CD1c-positive myeloid dendritic cell (primary cell): ENCODE measurements around the gene CXCL17.
"Not testable (repeated sequence)": the region's sequence is repeated elsewhere in the genome, so short reads cannot be mapped to it uniquely, and the experiment has no call there.

Experiments used
- DNase-seq: peaks from one replicate; pipeline ENCODE4 v3.0.0-alpha.2; 2016; ENCODE audit errors: extremely low spot score

Gene CXCL17

DNA sequence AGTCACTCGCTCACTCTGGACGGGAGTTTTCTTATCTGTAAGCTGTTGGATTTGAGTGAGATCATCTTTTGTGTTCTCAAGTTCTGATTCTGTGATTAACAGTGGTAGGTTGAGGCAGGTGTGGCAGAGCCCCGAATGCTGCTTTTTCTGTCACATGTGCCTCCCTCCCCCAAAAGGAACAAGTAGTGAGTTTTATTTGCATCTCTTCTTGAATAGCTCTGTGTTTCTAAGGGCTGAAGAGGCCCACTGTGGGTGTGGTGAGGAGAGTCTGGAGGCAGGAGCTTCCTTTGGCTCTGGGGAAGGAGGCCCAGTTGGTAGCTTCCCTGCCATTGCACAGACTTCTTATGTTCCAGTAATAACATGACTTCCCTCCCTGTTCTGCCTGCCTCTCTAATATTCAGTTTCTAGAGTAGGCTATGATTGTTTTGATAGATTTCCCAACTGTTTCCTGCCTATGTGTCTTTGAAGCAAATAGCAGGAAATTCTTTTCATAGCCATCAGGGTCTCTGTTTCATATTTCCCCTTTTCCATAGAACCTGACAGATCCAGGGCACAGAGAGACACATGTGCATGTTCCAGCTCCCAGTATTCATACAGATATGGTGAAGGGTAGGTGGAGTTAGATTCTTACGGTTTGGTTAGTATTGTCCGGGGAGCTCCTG lies 23.9 kb upstream of the CXCL17 start:
- peak; percentile 25 for DNase-seq

GRCh38 chr19:42465827-42466280 lies 23.1 kb upstream of the CXCL17 start:
- DNase-seq: peak; percentile 39

DNA sequence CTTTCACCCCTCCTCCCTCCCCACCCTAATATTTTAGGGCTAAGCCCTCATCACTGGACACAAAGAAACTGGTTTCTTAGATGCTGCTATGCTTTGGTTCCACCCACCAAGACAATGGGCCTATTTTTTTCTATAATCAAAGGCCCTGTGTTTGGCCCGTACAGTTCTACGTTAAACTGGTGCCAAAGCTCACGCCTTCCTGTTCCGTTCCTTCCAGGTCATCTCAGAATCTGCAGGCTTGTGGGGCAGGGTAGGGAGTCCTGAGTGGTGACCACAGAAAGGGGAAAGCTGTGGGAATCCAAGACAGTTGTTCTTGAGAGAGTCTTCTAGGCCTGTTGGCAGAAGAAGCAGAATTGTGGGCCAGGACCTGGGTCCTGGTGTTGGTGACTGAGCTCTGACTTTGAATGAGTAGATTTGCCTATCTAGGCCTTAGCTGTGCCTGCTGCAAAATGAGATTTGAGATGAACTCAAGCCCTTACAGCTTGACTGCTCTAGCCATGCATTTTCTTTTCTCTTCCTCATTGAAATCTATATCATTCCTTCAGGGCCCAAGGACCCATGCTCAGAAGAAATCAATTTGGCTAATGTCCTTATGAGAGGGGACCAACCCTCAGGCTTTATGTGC lies 19.1 kb upstream of the CXCL17 start:
- no peak for DNase-seq

GRCh38 chr19:42461231-42461630 lies 18.5 kb upstream of the CXCL17 start:
- DNase-seq: not testable (repeated sequence)

- no peak for DNase-seq
Observed at GRCh38 chr19:42459926-42460325, 17.2 kb upstream of the CXCL17 start.

DNA sequence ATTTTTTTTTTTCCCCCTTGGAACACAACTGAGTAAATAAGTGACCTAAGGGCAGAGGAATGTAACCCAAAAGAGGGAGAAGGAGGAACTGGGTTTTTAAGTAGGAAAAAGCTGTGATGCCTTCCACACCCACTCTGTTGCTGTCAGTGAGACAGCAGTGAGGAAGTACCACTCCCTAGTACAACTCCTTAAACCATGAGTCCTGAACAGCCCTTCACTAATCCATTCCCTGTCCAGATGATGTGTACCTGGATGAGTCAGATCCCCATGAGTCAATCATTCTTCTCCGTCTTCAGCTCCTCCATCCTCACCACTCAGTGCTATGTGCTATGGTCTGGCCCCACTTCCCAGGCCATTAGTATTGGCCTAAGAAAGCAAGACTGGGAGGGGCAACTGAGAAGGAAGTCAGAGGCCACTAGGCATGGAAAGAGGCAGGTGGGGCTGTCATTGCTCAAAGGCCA lies 12.9 kb upstream of the CXCL17 start:
- DNase-seq: peak; percentile 75

DNA sequence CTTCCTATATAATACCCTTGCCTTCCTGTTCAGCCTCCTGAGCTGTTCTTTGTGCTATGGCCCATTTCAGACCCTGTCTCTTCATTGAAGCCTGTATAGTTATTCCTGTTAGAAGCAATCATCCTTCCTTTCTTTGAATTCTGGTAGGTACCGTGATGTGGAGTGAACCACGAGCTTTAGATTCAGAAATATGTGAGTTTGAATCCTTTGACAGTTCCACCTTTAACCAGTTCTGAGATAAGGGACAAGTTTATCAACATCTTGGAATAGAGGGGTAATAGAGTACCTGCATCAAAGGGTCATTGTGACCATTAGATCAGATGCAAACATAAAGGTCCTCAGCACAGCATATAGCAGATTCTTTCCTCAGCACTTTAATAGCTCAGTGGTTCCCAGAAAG lies 12.3 kb upstream of the CXCL17 start:
- DNase-seq: no peak

GRCh38 chr19:42452590-42452989 lies 9.8 kb upstream of the CXCL17 start:
- no peak for DNase-seq

GRCh38 chr19:42450314-42450934 lies 7.7 kb upstream of the CXCL17 start:
- DNase-seq: peak; percentile 91

- not testable (repeated sequence) for DNase-seq
Observed at GRCh38 chr19:42448306-42448705, 5.6 kb upstream of the CXCL17 start.

DNA sequence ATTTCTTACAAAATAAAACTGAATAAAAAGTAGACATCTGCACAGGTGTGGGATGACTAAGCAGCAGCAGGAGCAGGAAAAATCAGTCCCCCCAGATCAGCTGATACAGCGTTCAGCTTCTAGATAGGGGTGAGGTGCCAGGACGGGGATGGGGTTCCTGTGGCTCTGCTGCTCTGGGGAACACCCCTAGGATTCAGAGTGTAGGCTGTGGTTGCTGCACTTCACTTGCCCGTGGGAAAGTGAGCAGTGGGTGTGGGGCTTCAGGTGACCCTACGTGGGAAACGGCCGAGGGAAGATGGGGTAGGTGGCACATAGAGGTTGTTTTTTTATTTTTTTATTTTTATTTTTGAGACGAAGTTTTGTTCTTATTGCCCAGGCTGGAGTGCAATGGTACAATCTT lies 3.2 kb upstream of the CXCL17 start:
- no peak for DNase-seq

- DNase-seq: no peak
Observed at GRCh38 chr19:42443944-42444398, 1.2 kb upstream of the CXCL17 start.

DNA sequence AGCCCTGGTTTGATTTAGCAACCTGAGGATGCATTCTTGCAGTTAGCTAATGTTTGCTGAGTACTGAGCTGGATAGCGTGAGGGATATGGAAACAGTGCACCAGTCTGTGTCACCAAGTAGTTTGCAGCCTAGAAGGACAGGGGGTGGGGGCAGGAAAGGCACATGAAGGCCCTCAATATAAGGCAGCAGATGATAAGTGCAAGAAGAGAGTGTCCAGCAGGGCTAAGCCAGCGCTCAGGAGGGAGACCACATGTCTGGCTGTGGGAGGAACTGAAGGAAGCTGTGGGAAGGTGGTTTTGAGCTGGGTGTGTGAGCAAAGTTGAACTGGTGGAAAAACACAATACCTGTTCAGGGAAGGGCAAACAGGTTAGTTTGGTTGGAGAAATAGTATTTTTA lies 1.7 kb downstream of the CXCL17 start:
- DNase-seq: peak; percentile 39

DNA sequence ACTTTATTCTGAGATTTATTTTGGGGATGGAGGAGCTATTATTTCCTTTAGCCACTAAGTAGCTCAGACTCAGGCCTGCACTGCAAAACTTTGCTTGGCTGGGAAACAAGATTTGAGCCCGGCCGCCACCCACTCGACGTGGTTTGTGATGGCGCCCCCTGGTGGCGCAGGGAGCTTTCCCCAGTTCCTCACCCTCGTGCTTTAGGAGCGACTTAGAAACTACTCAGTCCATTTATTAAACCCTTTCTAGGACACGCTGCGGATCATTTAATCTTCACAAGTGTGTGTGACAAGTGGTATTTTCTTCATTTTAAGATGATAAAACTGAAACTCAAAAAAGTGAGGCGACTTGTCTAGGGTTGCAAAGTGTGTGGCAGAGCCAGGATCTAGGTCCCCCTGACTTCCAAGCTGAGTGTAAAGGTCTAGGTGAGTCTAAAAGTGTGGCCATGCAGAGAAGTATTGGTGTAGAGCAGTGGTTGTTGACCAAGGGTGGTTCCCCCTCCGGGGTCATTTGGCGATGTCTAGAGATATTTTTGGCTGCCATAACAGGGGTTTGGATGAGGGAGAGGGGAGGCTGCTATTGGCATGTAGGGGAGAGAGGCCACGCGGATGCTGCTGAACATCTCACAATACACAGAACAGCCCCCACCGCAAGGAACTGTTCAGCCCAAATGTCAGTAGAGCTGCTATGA lies 2.2 kb downstream of the CXCL17 start:
- peak; percentile 86 for DNase-seq

GRCh38 chr19:42436006-42436405 lies 6.7 kb downstream of the CXCL17 start:
- DNase-seq: no peak

DNA sequence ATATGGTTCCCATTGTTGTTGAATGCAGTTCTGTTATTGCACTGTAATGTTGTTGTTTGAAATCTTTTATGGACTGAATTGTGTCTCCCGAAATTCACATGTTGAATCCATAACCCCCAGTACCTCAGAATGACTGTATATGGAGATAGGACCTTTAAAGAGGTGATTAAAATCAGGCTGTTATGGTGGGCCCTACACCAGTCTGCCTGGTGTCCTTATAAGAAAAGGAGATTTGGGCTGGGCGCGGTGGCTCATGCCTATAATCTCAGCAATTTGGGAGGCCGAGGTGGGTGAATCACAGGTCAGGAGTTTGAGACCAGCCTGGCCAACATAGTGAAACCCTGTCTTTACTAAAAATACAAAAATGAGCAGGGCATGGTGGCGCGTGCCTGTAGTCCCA lies 7.4 kb downstream of the CXCL17 start:
- no peak for DNase-seq

GRCh38 chr19:42433503-42434260 lies 9.1 kb downstream of the CXCL17 start:
- DNase-seq: peak; percentile 63

GRCh38 chr19:42431486-42431885 lies 11.3 kb downstream of the CXCL17 start:
- no peak for DNase-seq

DNA sequence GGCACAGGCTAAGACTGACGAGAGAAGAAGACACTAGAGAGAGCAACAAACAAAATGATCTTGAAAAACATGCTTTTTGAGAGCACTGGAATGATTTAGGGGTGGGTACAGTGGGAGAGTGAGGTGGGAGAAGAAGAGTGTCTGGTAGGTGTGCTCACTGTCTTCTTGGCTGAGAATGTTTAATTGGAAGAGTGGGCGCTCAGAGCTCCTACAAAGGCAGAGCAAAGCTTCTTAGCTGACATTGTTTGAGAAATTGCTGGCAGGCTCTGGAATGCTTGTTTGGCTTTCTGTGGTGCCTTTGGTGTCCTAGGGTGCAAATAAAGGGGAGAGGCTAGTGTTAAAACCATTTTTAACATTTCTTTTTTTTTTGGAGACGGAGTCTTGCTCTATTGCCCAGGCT lies 14.1 kb downstream of the CXCL17 start:
- DNase-seq: no peak

GRCh38 chr19:42427313-42427712 lies 15.4 kb downstream of the CXCL17 start, which contains the start of gene LIPE:
Gene LIPE (minus strand): TSS chr19:42427388. CDS start chr19:42427149, 239 bp downstream.
- DNase-seq: no peak

DNA sequence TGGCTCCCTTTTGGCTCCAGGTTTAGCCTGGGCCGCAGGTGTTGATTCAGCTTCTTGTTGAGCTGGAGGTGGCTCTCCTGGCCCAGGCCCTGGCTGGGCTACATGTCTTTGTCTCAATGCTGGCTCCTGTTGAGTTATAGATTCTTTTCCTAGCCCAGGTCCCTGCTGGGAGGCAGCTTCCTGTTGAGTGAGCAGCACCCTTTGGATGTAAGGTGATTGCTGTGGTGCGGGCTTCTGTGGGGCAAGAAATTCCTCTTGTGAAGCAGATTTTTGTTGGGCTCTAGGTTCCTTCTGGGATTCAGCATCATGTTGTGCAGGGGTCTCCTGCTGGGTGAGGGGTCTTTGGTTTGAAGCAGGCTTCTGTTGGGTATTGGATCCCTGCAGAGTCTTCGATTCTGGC lies 16.1 kb downstream of the CXCL17 start:
- DNase-seq: no peak
